GM12878 (cell line): Measurements from ENCODE around the gene DAD1. TPM values are rescaled to one million over a fixed set of nuclear protein-coding genes. Genes with fewer than 3 reads are reported as not detected.

Experiments used
- BACH1 ChIP-seq: fragments of 450-650 bp; IDR thresholded peaks from 2 replicates; pipeline ENCODE4 v1.6.1; 2017; ENCODE audit warnings: mild to moderate bottlenecking, borderline replicate concordance
- BMI1 ChIP-seq: fragments of 450-650 bp; IDR thresholded peaks from 2 replicates; pipeline ENCODE4 v1.6.1; 2016; ENCODE audit warnings: mild to moderate bottlenecking, moderate library complexity, borderline replicate concordance
- BRCA1 ChIP-seq: IDR thresholded peaks from 2 replicates; pipeline ENCODE4 v1.6.1; 2011; ENCODE audit warnings: low read depth, low read length, improper control_type of control experiment
- CBX3 ChIP-seq: fragments of 200-600 bp; sonication (generic); IDR thresholded peaks from 2 replicates; pipeline ENCODE4 v1.6.1; 2016; ENCODE audit warnings: low read depth, borderline replicate concordance
- CHD1 ChIP-seq: IDR thresholded peaks from 2 replicates; pipeline ENCODE4 v1.6.1; 2012; ENCODE audit warnings: low read depth, low read length, improper control_type of control experiment
- CHD4 ChIP-seq: fragments of 200-600 bp; sonication (generic); IDR thresholded peaks from 2 replicates; pipeline ENCODE4 v1.6.1; 2016; ENCODE audit warnings: mild to moderate bottlenecking
- EP300 ChIP-seq, 2 experiments: fragments of 150-350 bp in 1 of 2; IDR thresholded peaks; 2 replicates each; pipeline ENCODE4 v1.6.1; 2011 to 2012; ENCODE audit warnings: low read depth in 2 of 2, low read length in 2 of 2, borderline replicate concordance in 1 of 2, improper control_type of control experiment in 1 of 2, inconsistent platforms in 1 of 2; ENCODE audit not compliant: control insufficient read depth in 1 of 2
- EZH2 ChIP-seq: IDR thresholded peaks from 2 replicates; pipeline ENCODE4 v1.6.1; 2012; ENCODE audit warnings: low read depth, mild to moderate bottlenecking, control low read depth, inconsistent platforms, low read length, borderline replicate concordance; ENCODE audit not compliant: control insufficient read depth
- GATAD2B ChIP-seq: fragments of 450-650 bp; conservative IDR thresholded peaks from 2 replicates; pipeline ENCODE4 v1.6.1; 2017; ENCODE audit warnings: low read depth, mild to moderate bottlenecking, moderate library complexity
- HCFC1 ChIP-seq: fragments of 150-350 bp; IDR thresholded peaks from 2 replicates; pipeline ENCODE4 v1.6.1; 2014; ENCODE audit warnings: low read length
- HDAC2 ChIP-seq: fragments of 200-600 bp; sonication (generic); IDR thresholded peaks from 2 replicates; pipeline ENCODE4 v1.6.1; 2017
- HDGF ChIP-seq: fragments of 450-650 bp; IDR thresholded peaks from 2 replicates; pipeline ENCODE4 v1.6.1; 2016; ENCODE audit warnings: antibody characterized with exemption
- LARP7 ChIP-seq: fragments of 450-650 bp; IDR thresholded peaks from 2 replicates; pipeline ENCODE4 v1.6.1; 2017; ENCODE audit warnings: mild to moderate bottlenecking
- MTA3 ChIP-seq: IDR thresholded peaks from 2 replicates; pipeline ENCODE4 v1.6.1; 2012; ENCODE audit warnings: low read length, inconsistent platforms, borderline replicate concordance
- MXI1 ChIP-seq: fragments of 150-350 bp; IDR thresholded peaks from 2 replicates; pipeline ENCODE4 v1.6.1; 2011; ENCODE audit warnings: low read depth, mild to moderate bottlenecking, inconsistent platforms, low read length, improper control_type of control experiment
- NFIC ChIP-seq: IDR thresholded peaks from 2 replicates; pipeline ENCODE4 v1.6.1; 2012; ENCODE audit warnings: low read depth, mild to moderate bottlenecking, inconsistent platforms, low read length, moderate library complexity
- POLR2AphosphoS5 ChIP-seq: IDR thresholded peaks from 2 replicates; pipeline ENCODE4 v1.6.1; 2011; ENCODE audit warnings: mild to moderate bottlenecking, low read length, inconsistent platforms
- SIX5 ChIP-seq: IDR thresholded peaks from 2 replicates; pipeline ENCODE4 v1.6.1; 2011; ENCODE audit warnings: mild to moderate bottlenecking, low read depth, low read length, moderate library complexity; ENCODE audit not compliant: severe bottlenecking
- SP1 ChIP-seq: IDR thresholded peaks from one replicate; pipeline ENCODE4 v1.6.1; 2011; ENCODE audit warnings: low read depth, low read length
- SUZ12 ChIP-seq: fragments of 200-600 bp; sonication (generic); IDR thresholded peaks from one replicate; pipeline ENCODE4 v1.6.1; 2018; ENCODE audit warnings: antibody characterized with exemption, mild to moderate bottlenecking; ENCODE audit not compliant: unreplicated experiment
- TCF3 ChIP-seq: IDR thresholded peaks from 2 replicates; pipeline ENCODE4 v1.6.1; 2012; ENCODE audit warnings: low read depth, mild to moderate bottlenecking, low read length, borderline replicate concordance; ENCODE audit not compliant: insufficient read depth
- ZNF217 ChIP-seq: fragments of 450-650 bp; IDR thresholded peaks from 2 replicates; pipeline ENCODE4 v1.6.1; 2017; ENCODE audit warnings: antibody characterized with exemption, mild to moderate bottlenecking
- polyA plus RNA-seq, 11 experiments: library from polyadenylated mRNA; depleted of rRNA in 4 of 11; unstranded in 6 of 11; stranded (reverse) in 5 of 11; fragments of >200 nt; fragmentation: Nextera tagmentation in 4 of 11; fragmentation: Illumina TruSeq in 1 of 11; extraction: Ambion mirVana in 4 of 11; extraction: Trizol in 1 of 11; gene quantifications; 1 replicate in 1 of 11; 2 replicates in 10 of 11; pipeline versions ENCODE4 v1.2.1 to v1.2.3, GENCODE V29; 2011 to 2016; ENCODE audit warnings: inconsistent platforms in 2 of 11, missing spikeins in 2 of 11, low read depth in 1 of 11
- total RNA-seq, 4 experiments: library from RNA; depleted of rRNA in 3 of 4; stranded (reverse); fragments of >200 nt in 3 of 4; fragmentation: Illumina TruSeq in 1 of 4; extraction: Trizol in 1 of 4; gene quantifications; 2 replicates each; pipeline versions ENCODE4 v1.2.1 to v1.2.3, GENCODE V29; 2013 to 2021
- TF ChIP-seq, protein P1 (sequence below): fragments of 450-650 bp; IDR thresholded peaks from 2 replicates; pipeline ENCODE4 v1.6.1; 2018; ENCODE audit warnings: mild to moderate bottlenecking, low read depth, moderate library complexity; ENCODE audit not compliant: partially characterized antibody
- TF ChIP-seq, protein P2 (sequence below): IDR thresholded peaks from 2 replicates; pipeline ENCODE4 v1.6.1; 2011; ENCODE audit warnings: low read depth, mild to moderate bottlenecking, low read length, moderate library complexity, borderline replicate concordance; ENCODE audit errors: extremely low read depth
- TF ChIP-seq, protein P3 (sequence below): IDR thresholded peaks from 2 replicates; pipeline ENCODE4 v1.6.1; 2011; ENCODE audit warnings: borderline replicate concordance, low read depth, mild to moderate bottlenecking, moderate library complexity, low read length; ENCODE audit not compliant: insufficient read depth, poor library complexity, severe bottlenecking
- TF ChIP-seq, protein P4 (sequence below): IDR thresholded peaks from 2 replicates; pipeline ENCODE4 v1.6.1; 2012; ENCODE audit warnings: low read depth, low read length, improper control_type of control experiment

DAD1 gene
- total and polyA plus RNA-seq, 10 of the 15 experiments (the other 5 are each of a cell fraction or from before 2014, with no cell fraction given) = 161 to 920 (median 319) TPM

DNA sequence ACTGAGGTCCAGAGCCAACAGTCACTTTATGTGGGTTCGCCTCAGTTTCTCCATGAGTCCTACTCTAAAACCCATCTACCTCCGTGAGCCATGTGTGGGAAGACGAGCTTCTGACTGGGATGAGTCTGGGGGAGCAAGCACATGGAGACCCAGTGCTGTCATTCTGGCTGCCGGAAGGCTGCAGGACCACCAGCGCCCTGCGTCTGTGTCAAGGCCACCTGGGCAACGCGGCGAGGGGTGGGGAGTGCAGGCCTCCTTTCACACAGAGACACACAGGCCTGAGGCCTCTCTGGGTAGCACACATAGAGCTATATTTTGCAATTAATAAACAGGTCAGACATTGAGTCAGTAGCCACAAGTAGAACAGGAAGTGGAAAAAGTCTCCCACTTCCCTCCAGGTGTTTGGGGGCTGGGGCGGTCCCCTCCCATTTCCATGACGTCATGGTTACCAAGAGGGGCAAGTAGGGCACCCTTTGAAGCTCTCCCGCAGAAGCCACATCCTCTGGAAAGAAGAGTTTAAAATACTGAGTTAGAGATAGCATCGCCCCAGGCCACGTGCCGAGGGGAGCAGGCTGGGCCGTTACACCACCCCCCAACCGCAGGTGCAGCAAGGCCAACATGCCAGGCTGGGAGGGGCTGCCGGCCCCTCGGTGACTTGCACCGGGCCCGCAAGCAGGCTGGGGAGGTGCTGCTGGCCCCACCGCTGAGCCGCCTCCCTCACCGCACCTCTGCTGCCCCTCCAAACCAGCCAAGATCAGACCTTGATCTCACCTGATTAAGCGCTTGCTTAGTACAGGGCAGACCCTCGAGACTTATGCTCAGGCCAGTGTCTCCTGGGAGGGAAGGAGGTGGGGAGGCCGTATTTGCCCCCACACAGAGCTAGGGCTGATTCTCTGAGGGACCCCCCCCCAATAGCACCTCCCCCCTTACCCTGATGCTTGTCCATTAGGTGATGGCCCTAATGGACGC lies 32.7 kb downstream of the DAD1 start (continued):
- TF ChIP-seq, protein P1, sequence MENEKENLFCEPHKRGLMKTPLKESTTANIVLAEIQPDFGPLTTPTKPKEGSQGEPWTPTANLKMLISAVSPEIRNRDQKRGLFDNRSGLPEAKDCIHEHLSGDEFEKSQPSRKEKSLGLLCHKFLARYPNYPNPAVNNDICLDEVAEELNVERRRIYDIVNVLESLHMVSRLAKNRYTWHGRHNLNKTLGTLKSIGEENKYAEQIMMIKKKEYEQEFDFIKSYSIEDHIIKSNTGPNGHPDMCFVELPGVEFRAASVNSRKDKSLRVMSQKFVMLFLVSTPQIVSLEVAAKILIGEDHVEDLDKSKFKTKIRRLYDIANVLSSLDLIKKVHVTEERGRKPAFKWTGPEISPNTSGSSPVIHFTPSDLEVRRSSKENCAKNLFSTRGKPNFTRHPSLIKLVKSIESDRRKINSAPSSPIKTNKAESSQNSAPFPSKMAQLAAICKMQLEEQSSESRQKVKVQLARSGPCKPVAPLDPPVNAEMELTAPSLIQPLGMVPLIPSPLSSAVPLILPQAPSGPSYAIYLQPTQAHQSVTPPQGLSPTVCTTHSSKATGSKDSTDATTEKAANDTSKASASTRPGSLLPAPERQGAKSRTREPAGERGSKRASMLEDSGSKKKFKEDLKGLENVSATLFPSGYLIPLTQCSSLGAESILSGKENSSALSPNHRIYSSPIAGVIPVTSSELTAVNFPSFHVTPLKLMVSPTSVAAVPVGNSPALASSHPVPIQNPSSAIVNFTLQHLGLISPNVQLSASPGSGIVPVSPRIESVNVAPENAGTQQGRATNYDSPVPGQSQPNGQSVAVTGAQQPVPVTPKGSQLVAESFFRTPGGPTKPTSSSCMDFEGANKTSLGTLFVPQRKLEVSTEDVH = peak; percentile 87
- TF ChIP-seq, protein P2, sequence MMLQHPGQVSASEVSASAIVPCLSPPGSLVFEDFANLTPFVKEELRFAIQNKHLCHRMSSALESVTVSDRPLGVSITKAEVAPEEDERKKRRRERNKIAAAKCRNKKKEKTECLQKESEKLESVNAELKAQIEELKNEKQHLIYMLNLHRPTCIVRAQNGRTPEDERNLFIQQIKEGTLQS = peak; percentile 51; the same call in 1 of the 2 replicates
- no peak for TF ChIP-seq BRCA1
- peak; percentile 99 to 100 for TF ChIP-seq EP300 (IDR thresholded peaks at IDR 0.05; ENCODE audit: borderline replicate concordance in 1 of 2, control insufficient read depth in 1 of 2, low read depth in 2 of 2, low read length in 2 of 2)
- peak; percentile 83 for TF ChIP-seq ZNF217
- TF ChIP-seq HCFC1 = no peak
- no peak for TF ChIP-seq MTA3
- TF ChIP-seq CHD4 = no peak
- peak; percentile 92 for TF ChIP-seq BACH1
- TF ChIP-seq EZH2 = 0 out of 2 replicates have a peak, but pooled peaks have one; percentile 63
- peak; percentile 94 for TF ChIP-seq HDGF
- TF ChIP-seq HDAC2 = no peak
- peak; percentile 100 for TF ChIP-seq TCF3
- TF ChIP-seq BMI1 = peak; percentile 91
- TF ChIP-seq MXI1 = peak; percentile 96
- TF ChIP-seq NFIC = no peak
- TF ChIP-seq CHD1 = peak; percentile 80
- no peak for TF ChIP-seq SUZ12
- peak; percentile 99 for TF ChIP-seq GATAD2B
- TF ChIP-seq SP1 = peak; percentile 94
- TF ChIP-seq, protein P3, sequence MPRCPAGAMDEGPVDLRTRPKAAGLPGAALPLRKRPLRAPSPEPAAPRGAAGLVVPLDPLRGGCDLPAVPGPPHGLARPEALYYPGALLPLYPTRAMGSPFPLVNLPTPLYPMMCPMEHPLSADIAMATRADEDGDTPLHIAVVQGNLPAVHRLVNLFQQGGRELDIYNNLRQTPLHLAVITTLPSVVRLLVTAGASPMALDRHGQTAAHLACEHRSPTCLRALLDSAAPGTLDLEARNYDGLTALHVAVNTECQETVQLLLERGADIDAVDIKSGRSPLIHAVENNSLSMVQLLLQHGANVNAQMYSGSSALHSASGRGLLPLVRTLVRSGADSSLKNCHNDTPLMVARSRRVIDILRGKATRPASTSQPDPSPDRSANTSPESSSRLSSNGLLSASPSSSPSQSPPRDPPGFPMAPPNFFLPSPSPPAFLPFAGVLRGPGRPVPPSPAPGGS = peak; percentile 98
- TF ChIP-seq POLR2AphosphoS5 = peak; percentile 73
- TF ChIP-seq SIX5 = peak; percentile 30
- TF ChIP-seq LARP7 = 0 out of 2 replicates have a peak, but pooled peaks have one; percentile 74
- TF ChIP-seq CBX3 = no peak
- TF ChIP-seq, protein P4, sequence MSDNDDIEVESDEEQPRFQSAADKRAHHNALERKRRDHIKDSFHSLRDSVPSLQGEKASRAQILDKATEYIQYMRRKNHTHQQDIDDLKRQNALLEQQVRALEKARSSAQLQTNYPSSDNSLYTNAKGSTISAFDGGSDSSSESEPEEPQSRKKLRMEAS = peak; percentile 98
